Prostate gland (tissue), 2 donors: ENCODE data around the gene RNH1.

ENCODE experiments used
- POLR2A ChIP-seq: fragments of 450-650 bp; IDR thresholded peaks from one replicate; pipeline ENCODE4 v1.6.1; 2016; ENCODE audit warnings: antibody characterized with exemption, mild to moderate bottlenecking
- POLR2AphosphoS5 ChIP-seq: sonication (generic); formaldehyde crosslinking; IDR thresholded peaks from one replicate; pipeline ENCODE4 v1.6.1; 2017; ENCODE audit warnings: antibody characterized with exemption
- TF ChIP-seq, protein P1 (sequence below), 4 experiments: fragments of 200-600 bp in 2 of 4; fragments of 450-650 bp in 2 of 4; sonication (generic) in 2 of 4; IDR thresholded peaks; 1 replicate in 3 of 4; 2 replicates in 1 of 4; pipeline ENCODE4 v1.5.1; 2016 to 2019; ENCODE audit warnings: antibody characterized with exemption in 4 of 4, mild to moderate bottlenecking in 2 of 4, moderate library complexity in 2 of 4

DNA sequence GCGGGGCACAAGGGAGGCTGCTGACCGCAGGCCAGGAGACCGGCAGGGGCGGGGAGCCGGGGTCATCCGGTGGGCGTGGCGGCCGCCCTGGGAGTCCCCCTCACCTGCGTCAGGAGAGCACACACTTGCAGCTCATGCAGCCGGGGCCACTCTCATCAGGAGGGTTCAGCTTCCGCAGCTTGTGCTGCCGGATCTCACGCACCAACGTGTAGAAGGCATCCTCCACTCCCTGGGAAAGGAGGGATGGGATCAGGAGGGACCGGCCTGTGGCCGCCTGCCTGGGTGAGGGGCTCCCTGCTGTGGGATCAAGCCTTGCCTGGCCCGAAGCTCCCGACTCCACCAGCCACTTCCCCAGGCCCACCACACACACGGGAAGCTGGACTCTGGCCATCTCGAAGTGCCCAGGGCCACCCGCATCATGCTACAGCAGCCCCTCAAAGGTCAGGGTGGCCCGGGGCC lies 25.5 kb upstream of the RNH1 start:
- TF ChIP-seq, protein P1, sequence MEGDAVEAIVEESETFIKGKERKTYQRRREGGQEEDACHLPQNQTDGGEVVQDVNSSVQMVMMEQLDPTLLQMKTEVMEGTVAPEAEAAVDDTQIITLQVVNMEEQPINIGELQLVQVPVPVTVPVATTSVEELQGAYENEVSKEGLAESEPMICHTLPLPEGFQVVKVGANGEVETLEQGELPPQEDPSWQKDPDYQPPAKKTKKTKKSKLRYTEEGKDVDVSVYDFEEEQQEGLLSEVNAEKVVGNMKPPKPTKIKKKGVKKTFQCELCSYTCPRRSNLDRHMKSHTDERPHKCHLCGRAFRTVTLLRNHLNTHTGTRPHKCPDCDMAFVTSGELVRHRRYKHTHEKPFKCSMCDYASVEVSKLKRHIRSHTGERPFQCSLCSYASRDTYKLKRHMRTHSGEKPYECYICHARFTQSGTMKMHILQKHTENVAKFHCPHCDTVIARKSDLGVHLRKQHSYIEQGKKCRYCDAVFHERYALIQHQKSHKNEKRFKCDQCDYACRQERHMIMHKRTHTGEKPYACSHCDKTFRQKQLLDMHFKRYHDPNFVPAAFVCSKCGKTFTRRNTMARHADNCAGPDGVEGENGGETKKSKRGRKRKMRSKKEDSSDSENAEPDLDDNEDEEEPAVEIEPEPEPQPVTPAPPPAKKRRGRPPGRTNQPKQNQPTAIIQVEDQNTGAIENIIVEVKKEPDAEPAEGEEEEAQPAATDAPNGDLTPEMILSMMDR (IDR thresholded peaks at IDR 0.05): no peak
- TF ChIP-seq POLR2A (no peak), POLR2AphosphoS5 (no peak)
